ENCODE measurements around the gene THSD7B. TPM values are rescaled to one million over a fixed set of nuclear protein-coding genes. Genes with fewer than 3 reads are reported as not detected.
A peak's percentile ranks its signal among the peaks of the same experiment; 100 is the strongest.

The THSD7B gene
- total RNA-seq, 1 donor: 0.36 TPM

DNA sequence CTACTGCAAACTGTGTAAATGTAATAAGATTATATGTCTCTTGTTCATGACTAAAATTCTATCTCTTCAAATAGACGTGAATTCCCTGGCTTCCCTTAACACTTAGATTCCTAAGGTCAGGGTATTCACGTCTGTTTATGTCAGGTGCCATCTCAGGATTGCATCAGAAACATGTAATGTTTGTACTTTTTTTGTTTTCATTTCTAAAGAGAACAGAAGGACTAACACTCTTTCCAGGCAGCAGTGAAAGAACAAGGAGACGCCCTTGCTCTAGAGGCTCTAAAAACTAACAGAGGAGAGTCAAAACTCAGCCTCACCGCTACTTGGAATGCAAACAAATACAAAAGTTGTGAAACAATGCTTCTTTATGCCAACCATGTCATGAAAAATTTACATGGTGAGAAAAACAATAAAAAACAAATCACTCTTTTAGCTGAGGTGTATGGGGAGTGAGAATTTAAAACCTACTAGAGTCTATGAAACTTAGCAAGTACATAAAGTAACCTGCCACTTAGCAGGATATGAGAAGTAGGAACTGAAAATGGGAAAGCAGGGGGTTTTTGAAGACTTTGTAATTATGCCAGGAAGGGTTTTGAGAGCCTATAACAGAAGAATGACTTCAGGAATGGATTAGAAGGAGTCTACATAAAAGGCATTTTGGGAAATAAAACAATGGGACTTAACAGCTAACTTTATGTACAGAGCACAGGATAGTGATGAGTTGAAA is 522.7 kb downstream of the THSD7B start:
- DNase-seq (ENCODE audit: low read depth): peak; percentile 1
- TF ChIP-seq, protein P1, sequence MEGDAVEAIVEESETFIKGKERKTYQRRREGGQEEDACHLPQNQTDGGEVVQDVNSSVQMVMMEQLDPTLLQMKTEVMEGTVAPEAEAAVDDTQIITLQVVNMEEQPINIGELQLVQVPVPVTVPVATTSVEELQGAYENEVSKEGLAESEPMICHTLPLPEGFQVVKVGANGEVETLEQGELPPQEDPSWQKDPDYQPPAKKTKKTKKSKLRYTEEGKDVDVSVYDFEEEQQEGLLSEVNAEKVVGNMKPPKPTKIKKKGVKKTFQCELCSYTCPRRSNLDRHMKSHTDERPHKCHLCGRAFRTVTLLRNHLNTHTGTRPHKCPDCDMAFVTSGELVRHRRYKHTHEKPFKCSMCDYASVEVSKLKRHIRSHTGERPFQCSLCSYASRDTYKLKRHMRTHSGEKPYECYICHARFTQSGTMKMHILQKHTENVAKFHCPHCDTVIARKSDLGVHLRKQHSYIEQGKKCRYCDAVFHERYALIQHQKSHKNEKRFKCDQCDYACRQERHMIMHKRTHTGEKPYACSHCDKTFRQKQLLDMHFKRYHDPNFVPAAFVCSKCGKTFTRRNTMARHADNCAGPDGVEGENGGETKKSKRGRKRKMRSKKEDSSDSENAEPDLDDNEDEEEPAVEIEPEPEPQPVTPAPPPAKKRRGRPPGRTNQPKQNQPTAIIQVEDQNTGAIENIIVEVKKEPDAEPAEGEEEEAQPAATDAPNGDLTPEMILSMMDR (IDR thresholded peaks at IDR 0.05; ENCODE audit: insufficient read depth, low read length): no peak
- no peak overlapping the region for H3K4me3 ChIP-seq (ENCODE audit: low read depth, low read length)

DNA sequence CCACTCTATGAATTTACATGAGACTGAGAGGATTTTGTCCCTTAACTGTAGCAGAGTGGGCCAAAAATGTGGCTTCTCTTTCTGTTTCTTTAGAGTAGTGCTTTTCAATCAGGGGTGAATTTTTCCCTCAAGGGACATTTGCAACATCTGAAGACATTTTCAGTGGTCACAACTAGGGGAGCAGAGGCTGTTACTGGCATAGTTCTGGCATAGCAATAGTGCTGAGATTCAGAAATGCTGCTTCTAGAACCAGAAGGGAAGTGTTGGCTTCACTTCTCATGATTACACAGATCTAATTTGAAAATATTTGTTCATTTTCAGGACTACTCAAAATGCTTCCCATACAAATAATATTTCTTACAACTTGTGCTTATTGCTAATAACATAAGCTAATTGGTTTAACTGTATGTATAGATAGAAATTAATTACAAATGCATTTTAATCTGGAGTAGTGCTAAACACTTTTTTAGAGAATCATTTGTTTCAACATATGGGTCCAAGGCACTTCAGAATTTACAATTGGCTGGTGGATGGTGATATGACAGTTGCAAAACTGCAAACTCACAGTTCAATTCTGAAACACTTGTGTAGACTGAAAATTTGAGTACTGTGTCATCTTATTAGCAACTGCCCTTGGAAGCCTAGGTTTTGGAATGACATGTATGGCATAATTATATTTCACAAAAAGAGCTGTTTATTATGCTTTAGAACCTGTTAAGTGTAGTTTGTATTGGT is 526.7 kb downstream of the THSD7B start:
- H3K4me3 ChIP-seq (ENCODE audit: low read depth, low read length): no peak overlapping the region
- TF ChIP-seq, protein P1 (IDR thresholded peaks at IDR 0.05; ENCODE audit: insufficient read depth, low read length): no peak
- DNase-seq (ENCODE audit: low read depth): no peak

DNA sequence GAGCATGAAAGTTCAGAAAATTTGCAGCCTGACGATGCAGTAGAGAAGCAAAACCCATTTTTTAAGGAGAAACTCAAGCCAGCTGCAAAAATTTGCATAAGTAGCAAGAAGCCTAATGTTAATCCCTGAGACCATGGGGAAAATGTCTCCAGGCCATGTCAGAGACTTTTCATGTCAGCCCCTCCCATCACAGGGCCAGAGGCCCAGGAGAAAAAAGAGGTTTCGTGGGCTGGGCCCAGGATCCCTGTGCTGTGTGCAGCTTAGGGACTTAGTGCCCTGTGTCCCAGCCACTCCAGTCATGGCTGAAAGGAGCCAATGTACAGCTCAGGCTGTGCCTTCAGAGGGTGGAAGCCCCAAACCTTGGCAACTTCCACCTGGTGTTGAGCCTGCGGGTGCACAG is 533.0 kb downstream of the THSD7B start:
- H3K4me3 ChIP-seq (ENCODE audit: low read depth, low read length): no peak overlapping the region
- DNase-seq (ENCODE audit: low read depth): no peak
- TF ChIP-seq, protein P1 (IDR thresholded peaks at IDR 0.05; ENCODE audit: insufficient read depth, low read length): no peak

DNA sequence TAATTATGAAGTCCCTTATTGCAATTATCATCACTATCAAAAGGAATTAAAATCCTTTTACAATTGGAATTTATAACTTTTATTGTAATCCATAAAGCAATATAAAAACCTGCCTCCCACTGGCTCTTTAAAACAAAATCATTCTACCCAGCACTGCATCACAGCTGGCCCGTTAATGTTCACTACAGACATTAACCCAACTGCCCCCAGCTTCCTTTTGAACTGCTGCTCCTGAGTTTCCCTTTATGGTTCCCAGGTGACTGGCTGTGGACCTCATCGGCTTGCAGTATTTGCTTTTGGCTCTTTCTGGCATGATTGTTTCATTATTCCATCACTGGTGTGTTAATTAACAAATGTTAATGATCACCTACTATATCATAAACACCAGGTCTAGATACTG is 535.6 kb downstream of the THSD7B start:
- TF ChIP-seq, protein P1 (IDR thresholded peaks at IDR 0.05; ENCODE audit: insufficient read depth, low read length): no peak
- no peak overlapping the region for H3K4me3 ChIP-seq (ENCODE audit: low read depth, low read length)
- no peak for DNase-seq (ENCODE audit: low read depth)

DNA sequence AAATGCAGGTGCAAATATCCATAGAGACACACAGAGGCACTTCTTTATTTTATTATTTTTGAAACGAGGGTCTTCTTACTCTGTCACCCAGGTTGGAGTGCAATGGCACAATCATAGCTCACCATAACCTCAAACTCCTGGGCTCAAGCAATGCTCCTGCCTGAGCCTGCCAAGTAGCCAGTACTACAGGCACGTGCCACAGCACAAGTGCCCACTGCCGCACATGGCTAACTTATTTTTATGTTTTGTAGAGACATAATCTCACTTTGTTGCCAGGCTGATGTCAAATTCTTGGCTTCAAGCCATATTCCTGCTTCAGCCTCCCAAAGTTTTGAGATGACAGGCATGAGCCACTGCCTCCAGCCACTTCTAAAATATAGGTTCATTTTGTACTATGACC is 537.6 kb downstream of the THSD7B start:
- no peak overlapping the region for H3K4me3 ChIP-seq (ENCODE audit: low read depth, low read length)
- DNase-seq (ENCODE audit: low read depth): no peak
- TF ChIP-seq, protein P1 (IDR thresholded peaks at IDR 0.05; ENCODE audit: insufficient read depth, low read length): no peak

DNA sequence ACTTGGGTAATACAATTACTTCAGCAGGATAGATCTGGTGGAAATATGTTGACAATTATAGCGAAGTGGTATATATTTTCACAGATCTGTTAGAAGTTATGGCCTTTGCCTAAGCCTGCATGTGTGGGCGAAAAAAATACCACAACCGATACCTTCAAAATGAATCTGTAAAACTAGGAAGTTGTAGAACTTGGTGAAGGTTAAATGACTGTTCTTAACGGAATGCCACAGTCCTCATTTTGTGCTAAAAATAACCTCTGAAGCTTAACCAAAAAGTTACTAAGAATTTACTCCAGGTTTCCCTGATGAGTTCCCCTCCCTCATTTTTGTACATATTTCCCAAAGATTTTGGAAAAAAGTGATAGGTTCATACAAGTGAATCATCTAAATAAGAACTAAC is 550.7 kb downstream of the THSD7B start:
- H3K4me3 ChIP-seq (ENCODE audit: low read depth, low read length): no peak overlapping the region
- DNase-seq (ENCODE audit: low read depth): no peak
- TF ChIP-seq, protein P1 (IDR thresholded peaks at IDR 0.05; ENCODE audit: insufficient read depth, low read length): no peak

Measured in fibroblast of the aortic adventitia (primary cell).